ENCODE data around the gene VWA7. TPM values are rescaled to one million over a fixed set of nuclear protein-coding genes. Genes with fewer than 3 reads are reported as not detected.

Gene VWA7
- total RNA-seq, 1 donor from 2014 or later = 0.54 TPM

DNA sequence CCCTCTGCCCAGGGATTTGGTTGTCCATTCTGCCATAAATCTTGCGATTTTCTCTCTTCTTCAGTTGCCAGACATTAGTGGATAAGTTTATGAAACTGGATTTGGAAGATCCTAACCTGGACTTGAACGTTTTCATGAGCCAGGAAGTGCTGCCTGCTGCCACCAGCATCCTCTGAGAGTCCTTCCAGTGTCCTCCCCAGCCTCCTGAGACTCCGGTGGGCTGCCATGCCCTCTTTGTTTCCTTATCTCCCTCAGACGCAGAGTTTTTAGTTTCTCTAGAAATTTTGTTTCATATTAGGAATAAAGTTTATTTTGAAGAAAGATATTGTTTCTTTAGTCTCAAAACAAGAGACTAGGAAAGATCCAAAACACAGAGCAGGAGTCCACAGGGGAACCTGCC, 14.8 kb downstream of the VWA7 start, which contains the start of gene SAPCD1:
TSS of gene SAPCD1 (plus strand) at position 301 of the 400 bp plus-strand sequence. CDS start 399 bp downstream, outside the sequence.
- Histone ChIP-seq H3K27me3 (ENCODE audit: insufficient read depth, low read length) (no peaks in the 10 kb centered on the region), H3K9ac (ENCODE audit: low read length) (no peak within 1 kb of the TSS), H3K4me2 (ENCODE audit: low read length) (peak within 1 kb of the TSS; percentile 25), H3K36me3 (ENCODE audit: insufficient read depth, low read length) (no peaks in the 10 kb centered on the region), H3K79me2 (ENCODE audit: insufficient read depth, low read length) (no peaks in the 10 kb centered on the region), H3K9me3 (ENCODE audit: insufficient read depth, low read depth, low read length) (no peaks in the 10 kb centered on the region), H2AFZ (ENCODE audit: low read depth, low read length) (no peak within 1 kb of the TSS), H3K4me1 (ENCODE audit: insufficient read depth, low read length) (peaks cover 12% of the 10 kb centered on the region), H4K20me1 (ENCODE audit: insufficient read depth, low read length) (no peaks in the 10 kb centered on the region), H3K27ac (ENCODE audit: low read depth, low read length) (no peak within 1 kb of the TSS), H3K4me3 (ENCODE audit: insufficient read depth, low read depth, low read length) (no peak within 1 kb of the TSS)
- Mint-ChIP-seq H3K9me3 (ENCODE audit: unreplicated experiment) (peaks cover 3% of the 10 kb centered on the region), H3K27me3 (ENCODE audit: low read depth, unreplicated experiment) (peaks cover 6% of the 10 kb centered on the region), H3K36me3 (ENCODE audit: low read depth, unreplicated experiment) (peaks cover 22% of the 10 kb centered on the region), H3K4me3 (ENCODE audit: unreplicated experiment) (peak within 1 kb of the TSS; percentile 47), H3K4me1 (ENCODE audit: low read depth, unreplicated experiment) (peaks cover 6% of the 10 kb centered on the region), H3K27ac (ENCODE audit: unreplicated experiment) (peak within 1 kb of the TSS; percentile 17)
- TF ChIP-seq, protein P1, sequence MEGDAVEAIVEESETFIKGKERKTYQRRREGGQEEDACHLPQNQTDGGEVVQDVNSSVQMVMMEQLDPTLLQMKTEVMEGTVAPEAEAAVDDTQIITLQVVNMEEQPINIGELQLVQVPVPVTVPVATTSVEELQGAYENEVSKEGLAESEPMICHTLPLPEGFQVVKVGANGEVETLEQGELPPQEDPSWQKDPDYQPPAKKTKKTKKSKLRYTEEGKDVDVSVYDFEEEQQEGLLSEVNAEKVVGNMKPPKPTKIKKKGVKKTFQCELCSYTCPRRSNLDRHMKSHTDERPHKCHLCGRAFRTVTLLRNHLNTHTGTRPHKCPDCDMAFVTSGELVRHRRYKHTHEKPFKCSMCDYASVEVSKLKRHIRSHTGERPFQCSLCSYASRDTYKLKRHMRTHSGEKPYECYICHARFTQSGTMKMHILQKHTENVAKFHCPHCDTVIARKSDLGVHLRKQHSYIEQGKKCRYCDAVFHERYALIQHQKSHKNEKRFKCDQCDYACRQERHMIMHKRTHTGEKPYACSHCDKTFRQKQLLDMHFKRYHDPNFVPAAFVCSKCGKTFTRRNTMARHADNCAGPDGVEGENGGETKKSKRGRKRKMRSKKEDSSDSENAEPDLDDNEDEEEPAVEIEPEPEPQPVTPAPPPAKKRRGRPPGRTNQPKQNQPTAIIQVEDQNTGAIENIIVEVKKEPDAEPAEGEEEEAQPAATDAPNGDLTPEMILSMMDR (IDR thresholded peaks at IDR 0.05; ENCODE audit: insufficient read depth, low read depth, low read length) = no peak
- no peak for TF ChIP-seq EZH2 (IDR thresholded peaks at IDR 0.05; ENCODE audit: insufficient read depth, low read length)
- DNase-seq (ENCODE audit: low read depth) = no peak
- no peak for FAIRE-seq

DNA sequence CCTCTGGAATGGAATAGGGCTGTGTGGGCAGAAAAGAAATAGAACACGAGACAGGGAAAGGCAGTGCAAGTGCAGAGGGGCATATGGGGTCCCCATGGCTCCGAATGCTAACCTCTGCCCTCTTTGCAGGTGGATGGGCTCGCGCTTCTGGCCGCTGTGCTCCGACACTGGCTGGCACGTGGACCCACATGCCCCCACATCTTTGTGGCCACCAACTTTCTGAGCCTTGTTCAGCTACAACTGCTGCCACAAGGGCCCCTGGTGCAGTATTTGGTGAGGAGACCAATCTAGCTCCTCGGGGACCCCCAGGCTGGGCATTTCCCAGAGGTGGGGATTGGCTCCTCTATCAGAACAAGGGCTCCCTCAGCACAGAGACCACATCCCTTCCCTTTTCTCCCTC, 15.8 kb downstream of the VWA7 start:
- Histone ChIP-seq H3K4me1 (ENCODE audit: insufficient read depth, low read length) (peaks cover 8% of the 10 kb centered on the region), H3K4me2 (ENCODE audit: low read length) (no peak overlapping the region), H3K9me3 (ENCODE audit: insufficient read depth, low read depth, low read length) (no peaks in the 10 kb centered on the region), H3K4me3 (ENCODE audit: insufficient read depth, low read depth, low read length) (no peak overlapping the region), H3K36me3 (ENCODE audit: insufficient read depth, low read length) (no peaks in the 10 kb centered on the region), H3K27me3 (ENCODE audit: insufficient read depth, low read length) (no peaks in the 10 kb centered on the region), H3K79me2 (ENCODE audit: insufficient read depth, low read length) (no peaks in the 10 kb centered on the region), H3K27ac (ENCODE audit: low read depth, low read length) (no peak overlapping the region), H2AFZ (ENCODE audit: low read depth, low read length) (no peak overlapping the region), H4K20me1 (ENCODE audit: insufficient read depth, low read length) (no peaks in the 10 kb centered on the region), H3K9ac (ENCODE audit: low read length) (no peak overlapping the region)
- Mint-ChIP-seq H3K27me3 (ENCODE audit: low read depth, unreplicated experiment) (peaks cover 6% of the 10 kb centered on the region), H3K36me3 (ENCODE audit: low read depth, unreplicated experiment) (peaks cover 22% of the 10 kb centered on the region), H3K4me3 (ENCODE audit: unreplicated experiment) (no peak overlapping the region), H3K9me3 (ENCODE audit: unreplicated experiment) (peaks cover 3% of the 10 kb centered on the region), H3K27ac (ENCODE audit: unreplicated experiment) (no peak overlapping the region), H3K4me1 (ENCODE audit: low read depth, unreplicated experiment) (peaks cover 6% of the 10 kb centered on the region)
- DNase-seq (ENCODE audit: low read depth) (no peak), FAIRE-seq (no peak)
- TF ChIP-seq, protein P1 (IDR thresholded peaks at IDR 0.05; ENCODE audit: insufficient read depth, low read depth, low read length) = no peak
- no peak for TF ChIP-seq EZH2 (IDR thresholded peaks at IDR 0.05; ENCODE audit: insufficient read depth, low read length)

DNA sequence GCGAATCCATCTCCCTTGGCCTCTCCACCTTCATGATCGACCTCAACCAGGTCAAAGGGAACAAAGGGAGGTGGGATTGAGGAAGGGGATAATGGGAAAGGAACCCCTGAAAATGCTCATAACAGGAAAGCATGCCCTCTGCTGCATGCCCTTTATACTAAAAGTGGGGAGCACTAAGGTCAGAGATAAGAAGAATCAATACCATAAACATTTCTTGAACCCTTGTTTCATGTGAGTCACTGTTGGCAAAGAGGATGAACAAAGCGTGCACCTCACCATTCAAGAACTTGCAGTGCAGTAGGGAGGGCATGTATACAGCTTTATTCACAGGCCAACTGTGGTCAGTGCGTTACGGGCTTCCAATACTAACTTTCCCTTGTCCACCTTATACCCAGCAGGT, 16.3 kb downstream of the VWA7 start:
- no peak for TF ChIP-seq EZH2 (IDR thresholded peaks at IDR 0.05; ENCODE audit: insufficient read depth, low read length)
- TF ChIP-seq, protein P1 (IDR thresholded peaks at IDR 0.05; ENCODE audit: insufficient read depth, low read depth, low read length) = no peak
- Histone ChIP-seq H3K4me3 (ENCODE audit: insufficient read depth, low read depth, low read length) (no peak overlapping the region), H3K4me1 (ENCODE audit: insufficient read depth, low read length) (peaks cover 4% of the 10 kb centered on the region), H4K20me1 (ENCODE audit: insufficient read depth, low read length) (no peaks in the 10 kb centered on the region), H3K79me2 (ENCODE audit: insufficient read depth, low read length) (no peaks in the 10 kb centered on the region), H3K4me2 (ENCODE audit: low read length) (no peak overlapping the region), H2AFZ (ENCODE audit: low read depth, low read length) (no peak overlapping the region), H3K36me3 (ENCODE audit: insufficient read depth, low read length) (no peaks in the 10 kb centered on the region), H3K9me3 (ENCODE audit: insufficient read depth, low read depth, low read length) (no peaks in the 10 kb centered on the region), H3K9ac (ENCODE audit: low read length) (no peak overlapping the region), H3K27me3 (ENCODE audit: insufficient read depth, low read length) (no peaks in the 10 kb centered on the region), H3K27ac (ENCODE audit: low read depth, low read length) (no peak overlapping the region)
- Mint-ChIP-seq H3K4me1 (ENCODE audit: low read depth, unreplicated experiment) (peaks cover 6% of the 10 kb centered on the region), H3K9me3 (ENCODE audit: unreplicated experiment) (peaks cover 3% of the 10 kb centered on the region), H3K27me3 (ENCODE audit: low read depth, unreplicated experiment) (peaks cover 6% of the 10 kb centered on the region), H3K36me3 (ENCODE audit: low read depth, unreplicated experiment) (peaks cover 22% of the 10 kb centered on the region), H3K27ac (ENCODE audit: unreplicated experiment) (no peak overlapping the region), H3K4me3 (ENCODE audit: unreplicated experiment) (no peak overlapping the region)
- DNase-seq (ENCODE audit: low read depth) (no peak), FAIRE-seq (no peak)
